ENCODE results near the gene ANXA2.

The ANXA2 gene

GRCh38 chr15:60364612-60364924 lies 33.2 kb downstream of the ANXA2 start:
- Histone ChIP-seq H3K9ac (ENCODE audit: low read depth, low read length, poor library complexity, severe bottlenecking) (no peak overlapping the region), H3K4me1 (ENCODE audit: insufficient read depth, low read length, poor library complexity, severe bottlenecking) (no peaks in the 10 kb centered on the region), H3K79me2 (ENCODE audit: insufficient read depth, low read length) (no peaks in the 10 kb centered on the region), H3K9me2 (replicated peaks; ENCODE audit: low read depth, low read length) (no peaks in the 10 kb centered on the region), H3K27me3 (ENCODE audit: insufficient read depth, low read length, poor library complexity, severe bottlenecking) (no peaks in the 10 kb centered on the region), H3K36me3 (ENCODE audit: insufficient read depth, low read length) (peaks cover 4% of the 10 kb centered on the region; the same call in 1 of the 2 replicates), H3F3A (ENCODE audit: low read depth) (no peaks in the 10 kb centered on the region), H3K9me3 (ENCODE audit: insufficient read depth, low read depth, low read length) (no peaks in the 10 kb centered on the region), H2AFZ (ENCODE audit: low read length) (no peak overlapping the region), H3K4me2 (ENCODE audit: low read depth, low read length, poor library complexity, severe bottlenecking) (no peak overlapping the region), H3K4me3 (ENCODE audit: low read length, poor library complexity, severe bottlenecking) (no peak overlapping the region), H4K20me1 (ENCODE audit: insufficient read depth, low read length, poor library complexity, severe bottlenecking) (no peaks in the 10 kb centered on the region)
- TF ChIP-seq CTCF (conservative IDR thresholded peaks at IDR 0.05; ENCODE audit: low read length): no peak
- TF ChIP-seq EZH2phosphoT487 (IDR thresholded peaks at IDR 0.05; ENCODE audit: borderline replicate concordance): no peak

- Histone ChIP-seq H2AFZ (ENCODE audit: low read length) (no peak overlapping the region), H3K4me2 (ENCODE audit: low read depth, low read length, poor library complexity, severe bottlenecking) (no peak overlapping the region), H3K79me2 (ENCODE audit: insufficient read depth, low read length) (no peaks in the 10 kb centered on the region), H3K9me3 (ENCODE audit: insufficient read depth, low read depth, low read length) (no peaks in the 10 kb centered on the region), H3K4me1 (ENCODE audit: insufficient read depth, low read length, poor library complexity, severe bottlenecking) (no peaks in the 10 kb centered on the region), H4K20me1 (ENCODE audit: insufficient read depth, low read length, poor library complexity, severe bottlenecking) (no peaks in the 10 kb centered on the region), H3K9me2 (replicated peaks; ENCODE audit: low read depth, low read length) (no peaks in the 10 kb centered on the region), H3K4me3 (ENCODE audit: low read length, poor library complexity, severe bottlenecking) (no peak overlapping the region), H3F3A (ENCODE audit: low read depth) (no peaks in the 10 kb centered on the region), H3K27me3 (ENCODE audit: insufficient read depth, low read length, poor library complexity, severe bottlenecking) (no peaks in the 10 kb centered on the region), H3K36me3 (ENCODE audit: insufficient read depth, low read length) (peaks cover 10% of the 10 kb centered on the region; the same call in 1 of the 2 replicates), H3K9ac (ENCODE audit: low read depth, low read length, poor library complexity, severe bottlenecking) (no peak overlapping the region)
- TF ChIP-seq CTCF (conservative IDR thresholded peaks at IDR 0.05; ENCODE audit: low read length): no peak
- no peak for TF ChIP-seq EZH2phosphoT487 (IDR thresholded peaks at IDR 0.05; ENCODE audit: borderline replicate concordance)
Measured at GRCh38 chr15:60363903-60364611, 33.7 kb downstream of the ANXA2 start.

DNA sequence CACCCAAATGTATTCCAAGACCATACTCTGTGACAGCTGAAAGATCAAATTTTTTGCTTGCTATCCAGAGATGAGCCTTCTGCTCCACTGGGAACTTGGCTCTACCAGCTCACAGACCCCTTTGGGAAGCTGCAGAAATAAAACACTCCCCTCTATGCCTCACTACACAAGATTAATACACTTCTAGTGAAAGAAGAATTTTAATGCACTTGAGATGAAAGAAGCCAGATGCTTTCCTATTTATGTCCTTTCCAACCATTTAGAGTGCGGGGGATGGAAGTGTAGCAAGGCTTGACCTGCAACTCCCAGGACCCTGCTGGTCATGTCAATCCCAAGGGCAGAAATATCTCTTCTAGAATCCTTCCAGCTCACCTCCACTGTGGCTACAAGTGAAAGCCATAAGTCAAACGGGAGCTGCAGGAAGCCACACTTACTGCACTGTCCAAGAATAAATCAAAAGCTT lies 34.7 kb downstream of the ANXA2 start:
- Histone ChIP-seq H3K27me3 (ENCODE audit: insufficient read depth, low read length, poor library complexity, severe bottlenecking) (no peaks in the 10 kb centered on the region), H3K4me2 (ENCODE audit: low read depth, low read length, poor library complexity, severe bottlenecking) (no peak overlapping the region)

More for the DNA sequence above, 34.7 kb downstream of the ANXA2 start:
- H3K79me2 ChIP-seq (ENCODE audit: insufficient read depth, low read length): no peaks in the 10 kb centered on the region
- no peak overlapping the region for H3K9ac ChIP-seq (ENCODE audit: low read depth, low read length, poor library complexity, severe bottlenecking)
- H2AFZ ChIP-seq (ENCODE audit: low read length): no peak overlapping the region
- H4K20me1 ChIP-seq (ENCODE audit: insufficient read depth, low read length, poor library complexity, severe bottlenecking): no peaks in the 10 kb centered on the region
- H3K4me3 ChIP-seq (ENCODE audit: low read length, poor library complexity, severe bottlenecking): no peak overlapping the region
- no peaks in the 10 kb centered on the region for H3K4me1 ChIP-seq (ENCODE audit: insufficient read depth, low read length, poor library complexity, severe bottlenecking)
- no peaks in the 10 kb centered on the region for H3K9me3 ChIP-seq (ENCODE audit: insufficient read depth, low read depth, low read length)
- H3F3A ChIP-seq (ENCODE audit: low read depth): no peaks in the 10 kb centered on the region
- no peak for TF ChIP-seq EZH2phosphoT487 (IDR thresholded peaks at IDR 0.05; ENCODE audit: borderline replicate concordance)
- no peak for TF ChIP-seq CTCF (conservative IDR thresholded peaks at IDR 0.05; ENCODE audit: low read length)
- H3K9me2 ChIP-seq (replicated peaks; ENCODE audit: low read depth, low read length): no peaks in the 10 kb centered on the region
- H3K36me3 ChIP-seq (ENCODE audit: insufficient read depth, low read length): peaks cover 13% of the 10 kb centered on the region; the same call in 1 of the 2 replicates

Measured in Loucy (cell line).